Adrenal gland (tissue), 5 donors: Measurements from ENCODE around the gene ADM5.

Experiments
- POLR2A ChIP-seq, 2 donors: fragments of 450-650 bp; IDR thresholded peaks; one replicate each; pipeline ENCODE4 v1.6.1; 2017; ENCODE audit warnings: antibody characterized with exemption in 2 of 2, mild to moderate bottlenecking in 2 of 2, moderate library complexity in 1 of 2
- TF ChIP-seq, protein P1 (sequence below), 6 experiments: fragments of 450-650 bp in 4 of 6; fragments of 200-600 bp in 2 of 6; sonication (generic) in 1 of 6; IDR thresholded peaks; 1 replicate in 5 of 6; 2 replicates in 1 of 6; pipeline versions ENCODE4 v1.5.1 to v1.8.0; 2016 to 2021; ENCODE audit warnings: antibody characterized with exemption in 6 of 6, mild to moderate bottlenecking in 2 of 6, moderate library complexity in 1 of 6
- donor health status: DM: no; HTN: no; CAD: no.

DNA sequence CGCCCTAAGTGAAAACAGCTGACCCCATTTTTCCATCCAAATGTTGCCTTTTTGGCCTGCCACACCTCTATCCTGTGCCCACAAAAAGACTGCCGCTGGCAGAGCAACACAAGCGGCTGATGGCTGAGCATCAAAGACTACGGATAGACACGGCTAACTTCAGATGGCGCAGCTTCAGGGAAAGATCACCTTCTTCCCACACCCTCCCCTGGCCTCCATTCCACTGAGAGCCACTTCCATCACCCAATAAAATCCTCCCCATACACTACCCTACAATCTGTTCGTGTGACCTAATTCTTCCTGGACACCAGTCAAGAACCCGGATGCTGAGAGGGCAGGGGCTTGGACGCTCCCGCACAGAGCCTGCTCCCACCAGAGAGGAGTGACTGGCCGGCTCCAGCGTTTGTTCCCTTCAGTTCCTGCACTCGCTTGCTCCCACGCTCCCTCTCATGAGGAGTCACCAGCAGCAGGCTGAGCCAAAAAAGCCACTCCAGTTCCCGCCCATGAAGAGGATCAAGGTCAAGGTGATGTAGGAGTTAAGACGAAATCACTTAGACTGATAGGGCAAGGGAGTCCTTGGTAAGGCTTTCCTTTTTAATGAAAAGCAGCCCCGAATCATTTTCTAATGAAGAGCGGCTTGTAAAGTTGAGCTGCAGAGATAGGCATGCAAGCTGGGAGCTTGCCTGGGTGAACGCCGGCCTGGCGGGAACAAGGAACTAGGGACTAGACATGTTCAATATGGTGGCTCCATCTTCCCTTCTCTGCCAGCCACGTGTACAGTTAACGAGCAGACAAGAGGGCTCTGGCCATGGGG, 38.0 kb downstream of the ADM5 start:
- TF ChIP-seq POLR2A (IDR thresholded peaks at IDR 0.05) = peak in 1 of 2 donors; percentile 67
- TF ChIP-seq, protein P1, sequence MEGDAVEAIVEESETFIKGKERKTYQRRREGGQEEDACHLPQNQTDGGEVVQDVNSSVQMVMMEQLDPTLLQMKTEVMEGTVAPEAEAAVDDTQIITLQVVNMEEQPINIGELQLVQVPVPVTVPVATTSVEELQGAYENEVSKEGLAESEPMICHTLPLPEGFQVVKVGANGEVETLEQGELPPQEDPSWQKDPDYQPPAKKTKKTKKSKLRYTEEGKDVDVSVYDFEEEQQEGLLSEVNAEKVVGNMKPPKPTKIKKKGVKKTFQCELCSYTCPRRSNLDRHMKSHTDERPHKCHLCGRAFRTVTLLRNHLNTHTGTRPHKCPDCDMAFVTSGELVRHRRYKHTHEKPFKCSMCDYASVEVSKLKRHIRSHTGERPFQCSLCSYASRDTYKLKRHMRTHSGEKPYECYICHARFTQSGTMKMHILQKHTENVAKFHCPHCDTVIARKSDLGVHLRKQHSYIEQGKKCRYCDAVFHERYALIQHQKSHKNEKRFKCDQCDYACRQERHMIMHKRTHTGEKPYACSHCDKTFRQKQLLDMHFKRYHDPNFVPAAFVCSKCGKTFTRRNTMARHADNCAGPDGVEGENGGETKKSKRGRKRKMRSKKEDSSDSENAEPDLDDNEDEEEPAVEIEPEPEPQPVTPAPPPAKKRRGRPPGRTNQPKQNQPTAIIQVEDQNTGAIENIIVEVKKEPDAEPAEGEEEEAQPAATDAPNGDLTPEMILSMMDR (IDR thresholded peaks at IDR 0.05) = no peak
